ENCODE results near the gene LSP1. TPM values are rescaled to one million over a fixed set of nuclear protein-coding genes. Genes with fewer than 3 reads are reported as not detected.
A peak's percentile ranks its signal among the peaks of the same experiment; 100 is the strongest.

Gene LSP1
- total RNA-seq, 1 donor from 2014 or later, result 41.9 TPM

- Histone ChIP-seq H3K4me3 (no peak overlapping the region), H3K27me3 (no peaks in the 10 kb centered on the region), H3K4me1 (no peaks in the 10 kb centered on the region), H3K9me3 (no peaks in the 10 kb centered on the region), H3K36me3 (peaks cover 20 to 35% of the 10 kb centered on the region in 2 donors), H3K27ac (no peak overlapping the region)
- intact Hi-C loops (cut with DNase I), result no loop called here
- no peak for DNase-seq (ENCODE audit: low spot score in 2 of 2)
- TF ChIP-seq CTCF (IDR thresholded peaks at IDR 0.05), result no peak
Measured at GRCh38 chr11:1888347-1888753, 35.5 kb downstream of the LSP1 start.

- TF ChIP-seq CTCF (IDR thresholded peaks at IDR 0.05), result no peak
- DNase-seq (ENCODE audit: low spot score in 2 of 2), result no peak
- Histone ChIP-seq H3K27ac (no peak overlapping the region), H3K4me1 (no peaks in the 10 kb centered on the region), H3K27me3 (no peaks in the 10 kb centered on the region), H3K36me3 (peaks cover 20 to 30% of the 10 kb centered on the region in 2 donors), H3K4me3 (no peak overlapping the region), H3K9me3 (no peaks in the 10 kb centered on the region)
- intact Hi-C loops (cut with DNase I), result no loop called here
Measured at GRCh38 chr11:1888811-1889210, 35.9 kb downstream of the LSP1 start.

- Histone ChIP-seq H3K27me3 (no peaks in the 10 kb centered on the region), H3K4me3 (no peak overlapping the region), H3K4me1 (no peaks in the 10 kb centered on the region), H3K36me3 (peaks cover 16 to 26% of the 10 kb centered on the region in 2 donors), H3K9me3 (no peaks in the 10 kb centered on the region), H3K27ac (peak overlapping the region in 1 of 2 donors; percentile 12)
- no peak for DNase-seq (ENCODE audit: low spot score in 2 of 2)
- TF ChIP-seq CTCF (IDR thresholded peaks at IDR 0.05), result no peak
- intact Hi-C loops (cut with DNase I), result no loop called here
Measured at GRCh38 chr11:1889224-1889930, 36.5 kb downstream of the LSP1 start.

- H3K27me3 ChIP-seq, result no peaks in the 10 kb centered on the region
- TF ChIP-seq CTCF (IDR thresholded peaks at IDR 0.05), result no peak
Measured at GRCh38 chr11:1889941-1890855, 37.3 kb downstream of the LSP1 start.

GRCh38 chr11:1890856-1891830 lies 38.3 kb downstream of the LSP1 start:
- Histone ChIP-seq H3K4me1 (no peaks in the 10 kb centered on the region), H3K36me3 (peaks cover under 1 to 13% of the 10 kb centered on the region in 2 donors), H3K4me3 (no peak overlapping the region), H3K9me3 (no peaks in the 10 kb centered on the region), H3K27me3 (no peaks in the 10 kb centered on the region), H3K27ac (no peak overlapping the region)
- TF ChIP-seq CTCF (IDR thresholded peaks at IDR 0.05), result no peak
- intact Hi-C loops (cut with DNase I), result loop anchor here (10.0 kb wide), 1 partner anchor 54 kb away; the partner anchor contains the start of gene MRPL23
- DNase-seq (ENCODE audit: low spot score in 2 of 2), result no peak

More at GRCh38 chr11:1889941-1890855, 37.3 kb downstream of the LSP1 start:
- Histone ChIP-seq H3K4me3 (no peak overlapping the region), H3K4me1 (no peaks in the 10 kb centered on the region), H3K27ac (peak overlapping the region in 1 of 2 donors; percentile 12), H3K36me3 (peaks cover 10 to 22% of the 10 kb centered on the region in 2 donors), H3K9me3 (no peaks in the 10 kb centered on the region)
- intact Hi-C loops (cut with DNase I), result loop anchor here (10.0 kb wide), 1 partner anchor 55 kb away; the partner anchor contains the start of gene MRPL23
- DNase-seq (ENCODE audit: low spot score in 2 of 2), result no peak
